Stimulated activated CD4-positive, alpha-beta T cell treated with anti-CD3 and anti-CD28 coated beads, TNF-alpha, amount 100 ng/mL, for 4 hours (primary cell): ENCODE results near the gene SEC61A2.
"Not testable (repeated sequence)": the region's sequence is repeated elsewhere in the genome, so short reads cannot be mapped to it uniquely, and the experiment has no call there.

ENCODE experiments used
- DNase-seq, 3 experiments: peaks; one replicate each; pipeline ENCODE4 v3.0.0-alpha.2; 2020; ENCODE audit warnings: low read depth in 3 of 3

Gene SEC61A2

GRCh38 chr10:12129222-12130111, at the start of gene SEC61A2:
SEC61A2 (plus strand) TSS chr10:12129677; CDS start chr10:12129788, 111 bp downstream.
- DNase-seq, result peak; percentile 95 to 99 (median 95)

GRCh38 chr10:12081470-12081869, 48.0 kb upstream of the SEC61A2 start:
- no peak for DNase-seq

- no peak for DNase-seq
Observed at GRCh38 chr10:12081879-12082557, 47.5 kb upstream of the SEC61A2 start.

GRCh38 chr10:12088919-12089318, 40.6 kb upstream of the SEC61A2 start:
- DNase-seq, result no peak

- DNase-seq, result no peak
Observed at GRCh38 chr10:12091421-12091820, 38.1 kb upstream of the SEC61A2 start.

DNA sequence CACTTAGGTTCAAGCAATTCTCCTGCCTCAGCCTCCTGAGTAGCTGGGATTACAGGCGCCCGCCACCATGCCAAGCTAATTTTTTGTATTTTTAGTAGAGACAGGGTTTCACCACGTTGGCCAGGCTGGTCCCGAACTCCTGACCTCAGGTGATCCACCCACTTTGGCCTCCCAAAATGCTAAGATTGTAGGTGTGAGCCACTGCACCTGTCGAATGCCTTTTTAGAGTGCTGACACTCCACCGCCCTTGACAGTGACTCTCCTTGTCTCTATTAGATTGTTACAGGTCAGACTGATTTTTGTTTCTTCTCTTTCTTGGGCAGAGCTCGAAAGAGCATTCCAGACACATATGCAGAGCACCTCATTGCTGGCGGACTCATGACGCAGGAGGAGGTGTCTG, 32.1 kb upstream of the SEC61A2 start:
- not testable (repeated sequence) for DNase-seq

- DNase-seq, result no peak
Observed at GRCh38 chr10:12097791-12098190, 31.7 kb upstream of the SEC61A2 start.

DNA sequence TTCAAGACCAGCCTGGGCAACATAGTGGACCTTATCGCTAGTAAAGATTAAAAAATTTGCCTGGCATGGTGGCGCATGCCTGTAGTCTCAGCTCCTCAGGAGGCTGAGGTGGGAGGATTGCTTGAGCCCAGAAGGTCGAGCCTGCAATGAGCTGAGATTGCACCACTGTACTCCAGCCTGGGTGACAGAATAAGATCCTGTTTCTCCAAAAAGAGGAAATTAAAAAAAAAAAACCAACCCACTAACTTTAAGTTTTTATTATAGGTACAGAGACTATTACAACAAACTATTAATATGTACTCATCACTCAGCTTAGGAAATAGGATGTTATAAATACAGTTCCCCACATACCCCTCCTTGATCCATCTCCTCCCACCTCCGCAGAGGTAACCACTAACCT, 30.5 kb upstream of the SEC61A2 start:
- no peak for DNase-seq

DNA sequence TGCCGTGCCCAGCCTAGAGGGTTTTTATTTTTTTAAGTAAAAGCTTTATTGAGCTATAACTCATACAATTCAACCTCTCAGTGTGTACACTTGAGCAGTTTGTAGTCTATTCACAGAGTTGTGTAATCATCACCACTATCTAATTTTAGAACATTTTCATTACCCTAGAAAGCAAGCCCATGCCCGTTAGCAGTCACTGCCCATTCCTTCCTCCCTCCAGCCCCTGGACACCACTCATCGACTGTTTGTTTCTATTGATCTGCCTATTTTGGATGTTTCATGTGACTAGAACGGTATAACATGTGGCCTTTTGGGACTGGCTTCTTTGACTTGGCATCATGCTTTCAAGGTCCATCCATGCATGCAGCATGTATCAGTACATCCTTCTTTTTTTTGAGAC, 25.7 kb upstream of the SEC61A2 start:
- DNase-seq, result no peak

DNA sequence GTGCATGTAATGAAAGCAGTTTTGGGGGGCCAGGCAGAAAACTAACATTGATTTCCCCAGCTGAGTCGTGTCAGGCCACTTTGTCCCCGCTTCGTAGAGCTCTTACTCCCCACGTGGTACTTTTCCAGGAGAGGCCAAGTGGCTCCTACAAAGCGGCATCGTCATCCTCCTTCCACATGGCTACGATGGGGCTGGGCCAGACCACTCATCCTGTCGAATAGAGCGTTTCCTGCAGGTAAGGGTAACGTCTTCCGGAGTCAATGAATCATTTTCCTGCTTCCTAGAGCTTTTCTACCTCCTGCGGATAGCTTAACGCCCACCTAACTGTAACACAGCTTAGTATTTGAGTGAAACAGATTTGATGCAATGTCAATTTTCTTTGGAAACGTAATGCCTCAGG, 21.7 kb upstream of the SEC61A2 start:
- DNase-seq, result no peak

- no peak for DNase-seq
Observed at GRCh38 chr10:12109286-12109685, 20.2 kb upstream of the SEC61A2 start.

- DNase-seq, result no peak
Observed at GRCh38 chr10:12111528-12111927, 17.9 kb upstream of the SEC61A2 start.

- no peak for DNase-seq
Observed at GRCh38 chr10:12113627-12114026, 15.8 kb upstream of the SEC61A2 start.

DNA sequence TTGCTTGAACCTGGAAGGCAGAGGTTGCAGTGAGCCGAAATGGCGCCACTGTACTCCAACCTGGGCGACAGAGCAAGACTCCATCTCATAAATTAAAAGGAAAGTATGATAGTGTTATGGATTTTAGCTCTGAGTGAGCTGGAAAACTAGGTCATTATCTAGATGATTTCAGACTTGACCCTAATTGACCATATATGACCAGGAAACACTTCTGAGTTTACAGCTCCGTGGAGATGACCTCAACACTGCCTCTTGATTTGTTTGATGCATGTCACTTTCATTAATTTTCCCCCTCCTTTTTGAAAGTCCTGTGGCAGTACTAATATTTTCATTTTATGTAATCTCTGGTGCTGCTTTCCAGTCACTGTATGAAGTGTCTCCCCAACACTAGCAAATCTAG, 7.8 kb upstream of the SEC61A2 start:
- no peak for DNase-seq

DNA sequence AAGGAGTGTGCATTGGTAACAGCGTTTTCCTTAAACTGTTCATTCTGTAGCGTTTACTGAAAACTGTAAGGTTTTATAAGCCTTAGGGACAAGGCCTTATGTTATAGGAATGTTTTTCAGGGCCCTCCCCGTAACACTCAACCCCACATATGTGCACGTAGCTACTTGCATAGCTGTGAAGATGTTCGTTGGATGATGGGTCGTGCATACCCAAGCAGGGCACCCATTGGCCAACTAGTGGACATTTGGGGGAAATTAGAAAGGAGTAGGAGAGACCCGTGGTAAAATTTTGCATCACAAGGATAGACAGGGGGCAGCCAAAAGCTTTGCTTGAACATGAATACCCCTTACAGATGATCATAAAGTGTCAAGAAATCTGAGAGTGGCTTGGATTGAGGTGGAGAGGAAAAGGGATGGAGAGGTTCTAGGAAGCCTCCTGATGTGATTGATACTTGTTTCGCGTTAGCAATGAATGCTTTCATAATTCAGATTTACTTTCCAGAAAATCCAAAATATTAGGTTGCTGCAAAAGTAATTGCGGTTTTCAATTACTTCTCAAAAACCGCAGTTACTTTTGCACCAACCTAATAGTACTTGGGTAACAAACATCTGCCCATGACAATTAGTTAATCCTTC, 878 bp downstream of the SEC61A2 start:
- no peak for DNase-seq

GRCh38 chr10:12135631-12136030, 6.2 kb downstream of the SEC61A2 start:
- DNase-seq, result no peak

DNA sequence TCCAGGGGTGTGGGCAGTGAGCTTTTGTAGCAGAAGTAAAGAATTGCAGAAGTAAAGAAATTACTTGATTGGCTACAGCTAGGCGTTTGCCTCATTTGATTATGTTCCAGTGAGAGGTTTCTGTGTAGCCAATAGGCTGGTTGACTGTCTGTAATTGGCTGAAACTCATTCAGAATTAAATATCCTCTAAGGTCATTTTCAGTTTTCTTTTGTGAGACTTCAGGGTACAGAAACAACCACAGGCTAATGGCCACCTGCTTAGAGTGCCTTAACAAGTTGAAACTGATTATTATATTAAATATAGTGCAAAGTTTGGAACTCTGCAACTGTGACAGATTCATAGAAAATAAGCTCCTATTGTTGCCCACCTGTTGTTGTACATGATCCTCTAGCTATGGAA, 10.6 kb downstream of the SEC61A2 start:
- DNase-seq, result no peak

- DNase-seq, result no peak
Observed at GRCh38 chr10:12144538-12144937, 15.1 kb downstream of the SEC61A2 start.

DNA sequence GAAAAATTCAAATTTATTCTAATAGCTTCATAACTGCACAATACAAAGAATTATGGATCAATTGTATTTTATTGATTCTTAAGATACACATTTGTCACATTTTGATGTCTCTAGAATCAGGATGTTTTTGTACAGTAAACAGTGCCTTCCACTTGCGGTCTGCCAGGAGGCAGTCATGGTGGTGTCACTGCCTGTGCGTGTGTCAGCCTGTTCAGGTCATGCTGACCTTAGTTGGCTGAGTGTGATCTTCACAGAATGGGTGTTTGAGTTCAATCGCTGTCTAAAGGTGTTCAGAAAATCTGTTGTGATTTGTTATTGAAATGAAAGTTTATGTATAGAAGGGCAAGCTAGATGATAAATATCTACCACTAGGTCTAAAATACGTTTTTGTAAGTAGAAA, 20.7 kb downstream of the SEC61A2 start:
- DNase-seq, result no peak

GRCh38 chr10:12154516-12154915, 25.0 kb downstream of the SEC61A2 start:
- DNase-seq, result no peak

- no peak for DNase-seq
Observed at GRCh38 chr10:12156367-12157123, 27.1 kb downstream of the SEC61A2 start.

DNA sequence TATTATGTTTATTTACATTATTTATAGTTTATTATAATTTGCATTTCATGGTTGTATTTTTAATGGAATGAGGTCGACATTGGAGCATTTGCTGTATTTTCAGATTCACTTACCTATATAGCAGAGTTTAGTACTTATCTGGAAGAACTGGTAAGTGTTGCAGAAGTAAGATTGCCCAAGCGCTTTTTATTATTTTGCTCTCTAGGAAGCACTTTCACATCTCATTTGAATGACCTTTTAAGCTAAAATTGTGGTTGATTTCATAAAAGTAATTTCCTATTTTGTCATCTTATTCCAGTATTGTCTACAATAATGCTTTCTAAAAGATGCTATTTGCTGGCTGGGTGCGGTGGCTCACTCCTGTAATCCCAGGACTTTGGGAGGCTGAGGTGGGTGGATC, 28.6 kb downstream of the SEC61A2 start:
- no peak for DNase-seq
